Gastroesophageal sphincter (tissue), 4 donors: ENCODE results near the gene PGM2. TPM values are rescaled to one million over a fixed set of nuclear protein-coding genes. Genes with fewer than 3 reads are reported as not detected.
"Not testable (repeated sequence)": the region's sequence is repeated elsewhere in the genome, so short reads cannot be mapped to it uniquely, and the experiment has no call there.

Experiments
- ATAC-seq: fragments of 150-250 bp; one replicate; pipeline ENCODE4 v1.9.1; 2016; ENCODE audit warnings: mild to moderate bottlenecking, moderate library complexity
- H3K27ac ChIP-seq, 4 donors: fragments of 200-600 bp; sonication (generic) in 3 of 4; 1 replicate in 3 of 4; 2 replicates in 1 of 4; pipeline ENCODE4 v1.5.1; 2016 to 2019
- H3K27me3 ChIP-seq: fragments of 200-600 bp; sonication (generic); one replicate; pipeline ENCODE4 v1.5.1; 2019
- H3K36me3 ChIP-seq, 2 donors: fragments of 200-600 bp; sonication (generic); one replicate each; pipeline ENCODE4 v1.5.1; 2019; ENCODE audit warnings: control low read depth in 1 of 2
- H3K4me1 ChIP-seq, 3 donors: fragments of 200-600 bp; sonication (generic); 1 replicate in 2 of 3; 2 replicates in 1 of 3; pipeline ENCODE4 v1.5.1; 2016 to 2019; ENCODE audit warnings: control low read depth in 2 of 3
- H3K4me3 ChIP-seq, 2 donors: fragments of 200-600 bp; sonication (generic); one replicate each; pipeline ENCODE4 v1.5.1; 2019; ENCODE audit warnings: mild to moderate bottlenecking in 1 of 2, moderate library complexity in 1 of 2
- H3K9me3 ChIP-seq, 3 donors: fragments of 200-600 bp; sonication (generic); one replicate each; pipeline ENCODE4 v1.5.1; 2017 to 2019; ENCODE audit warnings: control low read depth in 2 of 3
- CTCF ChIP-seq, 4 experiments: fragments of 200-600 bp in 2 of 4; fragments of 450-650 bp in 2 of 4; sonication (generic) in 1 of 4; IDR thresholded peaks; one replicate each; pipeline ENCODE4 v1.5.1; 2017 to 2019; ENCODE audit warnings: antibody characterized with exemption in 4 of 4, mild to moderate bottlenecking in 2 of 4, moderate library complexity in 2 of 4
- EP300 ChIP-seq: sonication (generic); formaldehyde crosslinking; IDR thresholded peaks from one replicate; pipeline ENCODE4 v1.6.1; 2017; ENCODE audit warnings: antibody characterized with exemption, mild to moderate bottlenecking
- POLR2A ChIP-seq, 2 donors: fragments of 450-650 bp; IDR thresholded peaks; one replicate each; pipeline ENCODE4 v1.6.1; 2017; ENCODE audit warnings: antibody characterized with exemption in 2 of 2, mild to moderate bottlenecking in 2 of 2, moderate library complexity in 1 of 2
- POLR2AphosphoS5 ChIP-seq: sonication (generic); formaldehyde crosslinking; IDR thresholded peaks from one replicate; pipeline ENCODE4 v1.6.1; 2017; ENCODE audit warnings: antibody characterized with exemption
- WGBS, 2 donors: methylation state at CpG; one replicate each; pipeline ENCODE4 v1.1.5; 2018; ENCODE audit warnings: low coverage in 1 of 2; 5-methylcytosine and 5-hydroxymethylcytosine counted together
- total RNA-seq, 4 donors: library from RNA; depleted of rRNA; stranded (reverse); fragments of >200 nt; gene quantifications; one replicate each; pipeline ENCODE4 v1.1.0, GENCODE V29; 2016

PGM2 gene
- total RNA-seq, 4 donors from 2014 or later, result 19.9 to 35.6 (median 25.3) TPM

- no peak overlapping the region for H3K27ac ChIP-seq
Measured at GRCh38 chr4:37816719-37817118, 9.8 kb upstream of the PGM2 start.

DNA sequence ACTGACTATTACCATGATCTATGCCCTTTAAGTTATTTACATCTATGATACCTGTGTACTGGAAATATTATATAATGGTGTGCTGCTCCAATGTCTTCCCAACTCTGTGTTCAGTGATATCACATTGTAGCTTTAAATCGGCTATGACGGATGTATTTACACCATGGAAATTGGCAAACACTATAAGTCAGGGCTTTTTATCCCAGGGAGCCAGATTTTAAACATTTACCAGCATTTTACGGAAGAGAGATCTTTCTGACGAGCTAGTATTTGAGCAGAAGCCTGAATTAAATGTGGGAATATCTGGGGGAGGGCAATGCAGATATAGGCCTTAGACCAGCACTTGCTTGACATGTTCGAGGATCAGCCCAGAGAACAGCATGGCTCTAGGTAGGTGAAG, 7.7 kb upstream of the PGM2 start:
- no peak for TF ChIP-seq POLR2A (IDR thresholded peaks at IDR 0.05)
- TF ChIP-seq CTCF (IDR thresholded peaks at IDR 0.05), result no peak
- no peak for TF ChIP-seq EP300
- TF ChIP-seq POLR2AphosphoS5, result no peak
- Histone ChIP-seq H3K9me3 (no peaks in the 10 kb centered on the region), H3K27ac (no peak overlapping the region), H3K27me3 (no peaks in the 10 kb centered on the region), H3K36me3 (no peaks in the 10 kb centered on the region), H3K4me3 (no peak overlapping the region), H3K4me1 (peaks cover 0 to 5% (median 0%) of the 10 kb centered on the region in 3 donors)
- ATAC-seq, result no peak
- 93 to 96% methylated on average over 5 of the region's 5 CpGs for WGBS, 2 donors

More at GRCh38 chr4:37816719-37817118, 9.8 kb upstream of the PGM2 start:
- Histone ChIP-seq H3K9me3 (no peaks in the 10 kb centered on the region), H3K36me3 (no peaks in the 10 kb centered on the region), H3K4me3 (no peak overlapping the region), H3K4me1 (no peaks in the 10 kb centered on the region), H3K27me3 (no peaks in the 10 kb centered on the region)
- ATAC-seq, result no peak
- TF ChIP-seq EP300, result no peak
- no peak for TF ChIP-seq CTCF (IDR thresholded peaks at IDR 0.05)
- no peak for TF ChIP-seq POLR2AphosphoS5
- TF ChIP-seq POLR2A (IDR thresholded peaks at IDR 0.05), result no peak
- WGBS, 2 donors, result 65 to 77% methylated on average over 2 to 3 of the region's 3 CpGs

GRCh38 chr4:37820458-37820857, 6.0 kb upstream of the PGM2 start:
- not testable (repeated sequence) for H3K27me3 ChIP-seq, ATAC-seq
- no CpG with 5 or more reads among the region's 28 CpGs for WGBS, 2 donors

DNA sequence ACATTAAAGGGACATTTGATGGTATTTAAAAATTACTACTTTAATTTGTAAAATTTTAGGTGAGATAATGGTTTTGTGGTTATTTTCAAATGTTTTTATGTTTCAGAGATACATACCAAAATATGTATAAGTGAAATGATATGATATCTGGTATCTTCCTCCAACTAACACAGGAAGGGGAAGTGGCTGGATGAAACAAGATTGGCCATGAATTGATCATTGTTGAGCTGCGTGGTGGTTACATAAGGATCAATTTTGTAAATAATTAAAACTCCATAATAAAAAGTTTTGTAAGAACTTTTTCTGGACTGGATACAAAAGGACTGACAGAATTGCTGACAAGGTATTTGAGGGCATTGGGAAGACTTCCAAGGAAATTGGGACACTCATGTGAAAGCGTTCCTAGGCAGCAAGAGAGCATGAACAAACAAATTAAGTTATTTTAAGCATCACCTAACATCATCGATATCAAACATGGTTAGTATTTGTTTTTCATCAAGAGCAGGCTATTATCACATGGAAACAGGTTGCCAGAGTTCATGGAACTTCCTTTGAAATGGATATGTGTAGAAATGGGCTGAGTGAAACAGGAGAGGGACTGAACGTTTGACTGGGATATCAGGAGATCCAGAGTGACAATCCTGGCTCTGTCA, 4.4 kb upstream of the PGM2 start:
- ATAC-seq, result no peak
- TF ChIP-seq CTCF (IDR thresholded peaks at IDR 0.05), result no peak
- TF ChIP-seq EP300, result no peak
- 26 to 49% methylated on average over 4 of the region's 4 CpGs for whole genome bisulfite sequencing, 2 donors
- Histone ChIP-seq H3K27me3 (no peaks in the 10 kb centered on the region), H3K27ac (no peak overlapping the region), H3K9me3 (no peaks in the 10 kb centered on the region), H3K4me3 (no peak overlapping the region), H3K4me1 (peaks cover 0 to 14% (median 0%) of the 10 kb centered on the region in 3 donors), H3K36me3 (no peaks in the 10 kb centered on the region)

More at GRCh38 chr4:37820458-37820857, 6.0 kb upstream of the PGM2 start:
- not testable (repeated sequence) for H3K4me3 ChIP-seq, H3K27ac ChIP-seq, H3K9me3 ChIP-seq, H3K36me3 ChIP-seq
- H3K4me1 ChIP-seq, result peaks cover 0 to 12% (median 0%) of the 10 kb centered on the region in 3 donors

DNA sequence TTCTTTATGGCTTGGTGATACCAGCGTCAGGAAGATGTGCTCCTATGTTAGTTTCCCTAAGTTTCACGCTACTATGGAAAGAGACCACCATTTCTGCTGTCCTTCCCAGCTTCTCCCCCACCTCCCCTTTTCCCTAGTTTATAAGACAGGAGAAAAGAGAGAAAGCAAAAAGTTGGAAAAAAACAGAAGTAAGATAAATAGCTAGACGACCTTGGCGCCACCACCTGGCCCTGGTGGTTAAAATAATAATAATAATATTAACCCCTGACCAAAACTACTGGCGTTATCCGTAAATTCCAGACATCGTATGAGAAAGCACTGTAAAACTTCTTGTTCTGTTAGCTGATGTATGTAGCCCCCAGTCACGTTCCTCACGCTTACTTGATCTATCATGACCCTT, 985 bp upstream of the PGM2 start:
- H3K36me3 ChIP-seq, ATAC-seq, H3K9me3 ChIP-seq, H3K27me3 ChIP-seq: not testable (repeated sequence)
- Histone ChIP-seq H3K4me1 (peaks cover 0 to 38% (median 8%) of the 10 kb centered on the region in 3 donors), H3K27ac (peak overlapping the region; percentile 68 to 91 (median 90)), H3K4me3 (peak overlapping the region; percentile 88 to 93)
- WGBS, 2 donors, result 0 to 3% methylated on average over 6 to 9 of the region's 9 CpGs
- peak in 1 of 4 experiments; percentile 35 for TF ChIP-seq CTCF (IDR thresholded peaks at IDR 0.05)
